ENCODE measurements around the gene INPP4B.
A peak's percentile ranks its signal among the peaks of the same experiment; 100 is the strongest.

The INPP4B gene

GRCh38 chr4:142781114-142781513, 65.0 kb downstream of the INPP4B start:
- TF ChIP-seq CTCF (IDR thresholded peaks at IDR 0.05; ENCODE audit: low read depth, low read length): no peak
- no peak for DNase-seq (ENCODE audit: low read depth in 2 of 2)
- H3K4me3 ChIP-seq (replicated peaks in 1 of 2; ENCODE audit: low read depth in 2 of 2, low read length in 2 of 2): no peak overlapping the region

GRCh38 chr4:142778900-142779299, 67.2 kb downstream of the INPP4B start:
- no peak for TF ChIP-seq CTCF (IDR thresholded peaks at IDR 0.05; ENCODE audit: low read depth, low read length)
- H3K4me3 ChIP-seq (replicated peaks in 1 of 2; ENCODE audit: low read depth in 2 of 2, low read length in 2 of 2): no peak overlapping the region
- peak; percentile 15 to 31 for DNase-seq (ENCODE audit: low read depth in 2 of 2)

- DNase-seq (ENCODE audit: low read depth in 2 of 2): peak; percentile 44 to 50
- no peak for TF ChIP-seq CTCF (IDR thresholded peaks at IDR 0.05; ENCODE audit: low read depth, low read length)
Observed at GRCh38 chr4:142778430-142778829, 67.7 kb downstream of the INPP4B start.

GRCh38 chr4:142777045-142777743, 68.9 kb downstream of the INPP4B start:
- TF ChIP-seq CTCF (IDR thresholded peaks at IDR 0.05; ENCODE audit: low read depth, low read length): no peak
- H3K4me3 ChIP-seq (replicated peaks in 1 of 2; ENCODE audit: low read depth in 2 of 2, low read length in 2 of 2): no peak overlapping the region
- no peak for DNase-seq (ENCODE audit: low read depth in 2 of 2)

More at GRCh38 chr4:142778430-142778829, 67.7 kb downstream of the INPP4B start:
- no peak overlapping the region for H3K4me3 ChIP-seq (replicated peaks in 1 of 2; ENCODE audit: low read depth in 2 of 2, low read length in 2 of 2)

GRCh38 chr4:142776026-142776425, 70.1 kb downstream of the INPP4B start:
- no peak overlapping the region for H3K4me3 ChIP-seq (replicated peaks in 1 of 2; ENCODE audit: low read depth in 2 of 2, low read length in 2 of 2)
- DNase-seq (ENCODE audit: low read depth in 2 of 2): no peak
- no peak for TF ChIP-seq CTCF (IDR thresholded peaks at IDR 0.05; ENCODE audit: low read depth, low read length)

GRCh38 chr4:142773505-142773904, 72.6 kb downstream of the INPP4B start:
- no peak for TF ChIP-seq CTCF (IDR thresholded peaks at IDR 0.05; ENCODE audit: low read depth, low read length)
- DNase-seq (ENCODE audit: low read depth in 2 of 2): no peak
- no peak overlapping the region for H3K4me3 ChIP-seq (replicated peaks in 1 of 2; ENCODE audit: low read depth in 2 of 2, low read length in 2 of 2)

GRCh38 chr4:142762280-142762679, 83.8 kb downstream of the INPP4B start:
- no peak for TF ChIP-seq CTCF (IDR thresholded peaks at IDR 0.05; ENCODE audit: low read depth, low read length)
- no peak for DNase-seq (ENCODE audit: low read depth in 2 of 2)
- no peak overlapping the region for H3K4me3 ChIP-seq (replicated peaks in 1 of 2; ENCODE audit: low read depth in 2 of 2, low read length in 2 of 2)
